Measurements from ENCODE around the gene CAMSAP1. TPM values are rescaled to one million over a fixed set of nuclear protein-coding genes. Genes with fewer than 3 reads are reported as not detected.

Gene CAMSAP1
- total RNA-seq, 2 experiments from 2014 or later, result 30.4 to 33.0 TPM

GRCh38 chr9:135920973-135921585 is 13.7 kb upstream of the CAMSAP1 start:
- H4K20me1 ChIP-seq (ENCODE audit: insufficient read depth, low read length), result no peaks in the 10 kb centered on the region
- peaks cover 5% of the 10 kb centered on the region for H3K36me3 ChIP-seq (ENCODE audit: insufficient read depth, low read length)
- H3K9me2 ChIP-seq (ENCODE audit: insufficient read depth, low read length), result no peaks in the 10 kb centered on the region
- no peak overlapping the region for H2AFZ ChIP-seq (ENCODE audit: low read length)
- H3K79me2 ChIP-seq (ENCODE audit: insufficient read depth, low read depth, low read length), result no peaks in the 10 kb centered on the region
- intact Hi-C loops (cut with micrococcal nuclease; ENCODE audit: unreplicated experiment), result no loop called here
- CTCF ChIA-PET (ENCODE audit: unreplicated experiment), result no interaction called here
- H3K4me2 ChIP-seq (ENCODE audit: low read length), result no peak overlapping the region
- no TSS peak for BruUV-seq (replicated peaks)
- H3K4me3 ChIP-seq (ENCODE audit: low read depth, low read length, poor library complexity, severe bottlenecking), result no peak overlapping the region
- DNase-seq (ENCODE audit: low spot score), result no peak
- no peak overlapping the region for H3K27ac ChIP-seq (ENCODE audit: low read depth, low read length, poor library complexity, severe bottlenecking)
- H3K4me1 ChIP-seq (ENCODE audit: insufficient read depth, low read length, poor library complexity, severe bottlenecking), result peaks cover 12% of the 10 kb centered on the region
- no peak for TF ChIP-seq EZH2phosphoT487 (IDR thresholded peaks at IDR 0.05; ENCODE audit: borderline replicate concordance, low read depth, low read length)
- no peak for TF ChIP-seq CTCF (conservative IDR thresholded peaks at IDR 0.05; ENCODE audit: low read length)
- POLR2A ChIA-PET, result interaction anchor here (1.2 kb wide), 1 partner anchor 201 kb away, joined by 3 read pairs; no protein-coding TSS in a partner anchor
- peaks cover 11% of the 10 kb centered on the region; the same call in 1 of the 2 replicates for H3K9me3 ChIP-seq (ENCODE audit: low read length)

- intact Hi-C loops (cut with micrococcal nuclease; ENCODE audit: unreplicated experiment), result no loop called here
- no TSS peak for BruUV-seq (replicated peaks)
- H3K36me3 ChIP-seq (ENCODE audit: insufficient read depth, low read length), result peaks cover 12% of the 10 kb centered on the region
- no peak for DNase-seq (ENCODE audit: low spot score)
- no peak overlapping the region for H3K27ac ChIP-seq (ENCODE audit: low read depth, low read length, poor library complexity, severe bottlenecking)
- no peaks in the 10 kb centered on the region for H4K20me1 ChIP-seq (ENCODE audit: insufficient read depth, low read length)
- ChIA-PET CTCF (ENCODE audit: unreplicated experiment) (no interaction called here), POLR2A (interaction anchor here (1.2 kb wide), 1 partner anchor 202 kb away, joined by 3 read pairs; no protein-coding TSS in a partner anchor)
- H3K4me2 ChIP-seq (ENCODE audit: low read length), result no peak overlapping the region
- H3K9me3 ChIP-seq (ENCODE audit: low read length), result peaks cover 17% of the 10 kb centered on the region; the same call in 1 of the 2 replicates
- no peak for TF ChIP-seq EZH2phosphoT487 (IDR thresholded peaks at IDR 0.05; ENCODE audit: borderline replicate concordance, low read depth, low read length)
- TF ChIP-seq CTCF (conservative IDR thresholded peaks at IDR 0.05; ENCODE audit: low read length), result no peak
- H3K9me2 ChIP-seq (ENCODE audit: insufficient read depth, low read length), result no peaks in the 10 kb centered on the region
- no peak overlapping the region for H3K4me3 ChIP-seq (ENCODE audit: low read depth, low read length, poor library complexity, severe bottlenecking)
- H3K79me2 ChIP-seq (ENCODE audit: insufficient read depth, low read depth, low read length), result no peaks in the 10 kb centered on the region
- peaks cover 12% of the 10 kb centered on the region for H3K4me1 ChIP-seq (ENCODE audit: insufficient read depth, low read length, poor library complexity, severe bottlenecking)
- H2AFZ ChIP-seq (ENCODE audit: low read length), result no peak overlapping the region
Measured at GRCh38 chr9:135920256-135920930, 13.0 kb upstream of the CAMSAP1 start.

Data from OCI-LY7 (cell line).